Sigmoid colon (tissue), 7 donors: ENCODE data around the gene APBB2. TPM values are rescaled to one million over a fixed set of nuclear protein-coding genes. Genes with fewer than 3 reads are reported as not detected.

ENCODE experiments used
- DNase-seq: peaks from one replicate; pipeline ENCODE4 v3.0.0-alpha.2; 2019
- H3K27ac ChIP-seq, 4 donors: fragments of 200-600 bp; sonication (generic); one replicate each; pipeline ENCODE4 v1.5.1; 2016 to 2019; ENCODE audit warnings: mild to moderate bottlenecking in 1 of 4
- H3K27me3 ChIP-seq, 3 donors: fragments of 200-600 bp; sonication (generic); one replicate each; pipeline ENCODE4 v1.5.1; 2019; ENCODE audit warnings: mild to moderate bottlenecking in 1 of 3
- H3K36me3 ChIP-seq, 4 donors: fragments of 200-600 bp; sonication (generic); one replicate each; pipeline ENCODE4 v1.5.1; 2016 to 2019
- H3K4me1 ChIP-seq, 4 donors: fragments of 200-600 bp; sonication (generic); one replicate each; pipeline ENCODE4 v1.5.1; 2017 to 2019
- H3K4me3 ChIP-seq, 4 donors: fragments of 200-600 bp; sonication (generic); one replicate each; pipeline ENCODE4 v1.5.1; 2017 to 2019; ENCODE audit warnings: mild to moderate bottlenecking in 2 of 4, moderate library complexity in 1 of 4
- H3K9me3 ChIP-seq, 4 donors: fragments of 200-600 bp in 3 of 4; sonication (generic) in 3 of 4; one replicate each; pipeline versions ENCODE4 v1.5.1 to v1.6.1; 2013 to 2019
- CTCF ChIP-seq, 4 experiments: fragments of 450-650 bp in 3 of 4; fragments of 200-600 bp in 1 of 4; IDR thresholded peaks; one replicate each; pipeline ENCODE4 v1.5.1; 2016 to 2019; ENCODE audit warnings: antibody characterized with exemption in 4 of 4, mild to moderate bottlenecking in 3 of 4, moderate library complexity in 2 of 4
- EP300 ChIP-seq, 4 donors: sonication (generic); formaldehyde crosslinking; IDR thresholded peaks; one replicate each; pipeline ENCODE4 v1.6.1; 2017; ENCODE audit warnings: antibody characterized with exemption in 4 of 4
- POLR2A ChIP-seq, 2 donors: fragments of 450-650 bp; IDR thresholded peaks; one replicate each; pipeline ENCODE4 v1.6.1; 2016; ENCODE audit warnings: antibody characterized with exemption in 2 of 2, mild to moderate bottlenecking in 2 of 2, moderate library complexity in 2 of 2
- POLR2AphosphoS5 ChIP-seq, 4 donors: sonication (generic); formaldehyde crosslinking; IDR thresholded peaks; one replicate each; pipeline ENCODE4 v1.6.1; 2017; ENCODE audit warnings: antibody characterized with exemption in 4 of 4
- WGBS, 2 donors: extraction: QIAGEN DNeasy Blood & Tissue Kit; methylation state at CpG; one replicate each; pipeline ENCODE4 v1.1.7; 2013; 5-methylcytosine and 5-hydroxymethylcytosine counted together
- intact Hi-C: fragments of 100-400 bp; cut with DNase I; formaldehyde crosslinking; loops from one replicate; pipeline ENCODE4 v1.15.1; 2023
- polyA plus RNA-seq, 3 donors: library from polyadenylated mRNA; stranded (reverse); fragments of 200-250 nt; gene quantifications; one replicate each; pipeline ENCODE4 v1.2.3, GENCODE V29; 2013
- total RNA-seq, 4 donors: library from RNA; depleted of rRNA; stranded (reverse); fragments of >200 nt; gene quantifications; one replicate each; pipeline ENCODE4 v1.1.0, GENCODE V29; 2016
- donor health status: healthy with polysubstance abuse.
- donor health status: Bipolar disorder and iron deficiency.
- donor health status: healthy.

APBB2 gene
- total and polyA plus RNA-seq, 7 donors: 7.8 to 108 (median 69.1) TPM

- H3K4me3 ChIP-seq: no peak overlapping the region
- DNase-seq: no peak
- no peaks in the 10 kb centered on the region for H3K9me3 ChIP-seq
- no peak overlapping the region for H3K27ac ChIP-seq
- H3K27me3 ChIP-seq: no peaks in the 10 kb centered on the region
- WGBS, 2 donors: 86 to 88% methylated on average over 2 of the region's 2 CpGs
- no peaks in the 10 kb centered on the region for H3K36me3 ChIP-seq
- TF ChIP-seq POLR2A (IDR thresholded peaks at IDR 0.05): no peak
- no peak for TF ChIP-seq EP300 (IDR thresholded peaks at IDR 0.05)
- no peak for TF ChIP-seq POLR2AphosphoS5 (IDR thresholded peaks at IDR 0.05)
- no peak for TF ChIP-seq CTCF (IDR thresholded peaks at IDR 0.05)
- H3K4me1 ChIP-seq: no peaks in the 10 kb centered on the region
- intact Hi-C loops: loop anchor here (5.0 kb wide), 1 partner anchor 34 kb away; no protein-coding TSS in a partner anchor
Observed at GRCh38 chr4:41111791-41112190, 102.6 kb downstream of the APBB2 start.

GRCh38 chr4:41110050-41110449 is 104.3 kb downstream of the APBB2 start:
- no peak overlapping the region for H3K4me3 ChIP-seq
- no peaks in the 10 kb centered on the region for H3K4me1 ChIP-seq
- H3K36me3 ChIP-seq: no peaks in the 10 kb centered on the region
- no peak overlapping the region for H3K27ac ChIP-seq
- intact Hi-C loops: loop anchor here (5.0 kb wide), 1 partner anchor 33 kb away; no protein-coding TSS in a partner anchor
- 93 to 94% methylated on average over 9 of the region's 9 CpGs for WGBS, 2 donors
- H3K9me3 ChIP-seq: no peaks in the 10 kb centered on the region
- TF ChIP-seq POLR2A (IDR thresholded peaks at IDR 0.05): no peak
- no peak for TF ChIP-seq CTCF (IDR thresholded peaks at IDR 0.05)
- TF ChIP-seq POLR2AphosphoS5 (IDR thresholded peaks at IDR 0.05): no peak
- TF ChIP-seq EP300 (IDR thresholded peaks at IDR 0.05): no peak
- no peaks in the 10 kb centered on the region for H3K27me3 ChIP-seq
- no peak for DNase-seq

DNA sequence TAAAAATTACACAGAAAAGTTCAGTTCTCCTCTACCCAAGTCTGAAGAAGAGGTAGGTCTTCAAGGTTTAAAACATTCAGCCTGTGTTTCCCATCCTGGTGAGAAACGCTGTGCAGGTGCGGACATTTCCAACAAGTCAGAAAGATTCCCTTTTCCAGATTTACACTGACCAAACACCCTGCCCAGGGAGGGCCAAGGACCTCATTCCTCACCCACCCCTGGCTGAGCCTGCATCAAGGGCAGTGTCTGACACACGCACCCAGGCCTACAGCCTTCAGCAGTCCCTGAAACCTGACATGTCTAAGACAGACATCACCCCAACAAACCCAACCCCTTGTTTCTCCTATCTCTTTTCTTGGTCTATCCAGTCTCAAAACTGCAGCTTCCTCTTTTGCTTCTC is 105.9 kb downstream of the APBB2 start:
- no peak overlapping the region for H3K4me3 ChIP-seq
- no peaks in the 10 kb centered on the region for H3K27me3 ChIP-seq
- H3K4me1 ChIP-seq: no peaks in the 10 kb centered on the region
- DNase-seq: no peak
- no peak overlapping the region for H3K27ac ChIP-seq
- intact Hi-C loops: no loop called here
- no peaks in the 10 kb centered on the region for H3K9me3 ChIP-seq
- WGBS, 2 donors: 95 to 97% methylated on average over 3 of the region's 3 CpGs
- no peak for TF ChIP-seq POLR2A (IDR thresholded peaks at IDR 0.05)
- TF ChIP-seq EP300 (IDR thresholded peaks at IDR 0.05): no peak
- TF ChIP-seq POLR2AphosphoS5 (IDR thresholded peaks at IDR 0.05): no peak
- no peak for TF ChIP-seq CTCF (IDR thresholded peaks at IDR 0.05)
- no peaks in the 10 kb centered on the region for H3K36me3 ChIP-seq

DNA sequence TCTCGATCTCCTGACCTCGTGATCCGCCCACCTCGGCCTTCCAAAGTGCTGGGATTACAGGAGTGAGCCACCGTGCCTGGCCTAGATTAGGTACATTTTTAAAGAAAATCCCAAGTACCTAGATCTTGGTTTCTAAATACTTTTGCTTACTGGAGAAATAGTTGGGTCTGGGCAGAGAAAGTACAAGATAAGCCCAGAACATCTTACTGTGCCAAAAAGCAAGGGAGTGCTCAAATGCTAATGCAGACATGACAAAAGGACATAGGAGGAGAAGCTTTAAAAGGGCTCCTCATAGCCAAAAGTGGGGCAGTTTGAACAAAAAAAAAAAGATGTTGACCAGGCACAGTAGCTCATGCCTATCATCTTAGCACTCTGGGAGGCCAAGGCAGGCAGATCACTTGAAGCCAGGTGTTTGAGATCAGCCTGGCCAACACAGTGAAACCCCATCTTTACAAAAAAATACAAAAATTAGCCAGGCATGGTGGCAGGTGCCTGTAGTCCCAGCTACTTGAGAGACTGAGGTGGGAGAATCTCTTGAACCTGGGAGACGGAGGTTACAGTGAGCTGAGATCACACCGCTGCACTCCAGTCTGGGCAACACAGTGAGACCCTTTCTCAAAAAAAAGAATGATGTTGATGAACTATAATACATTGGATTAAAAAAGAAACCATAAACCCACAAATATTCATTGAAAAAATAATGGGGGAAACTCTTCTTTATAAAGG is 107.5 kb downstream of the APBB2 start:
- no peak for DNase-seq
- WGBS, 2 donors: 88 to 96% methylated on average over 7 of the region's 7 CpGs

More for the DNA sequence above, 107.5 kb downstream of the APBB2 start:
- no peak for TF ChIP-seq CTCF (IDR thresholded peaks at IDR 0.05)
- no peak for TF ChIP-seq POLR2AphosphoS5 (IDR thresholded peaks at IDR 0.05)
- no peak for TF ChIP-seq POLR2A (IDR thresholded peaks at IDR 0.05)
- TF ChIP-seq EP300 (IDR thresholded peaks at IDR 0.05): no peak
- H3K27me3 ChIP-seq: no peaks in the 10 kb centered on the region
- no peak overlapping the region for H3K27ac ChIP-seq
- no peak overlapping the region for H3K4me3 ChIP-seq
- no peaks in the 10 kb centered on the region for H3K4me1 ChIP-seq
- intact Hi-C loops: no loop called here
- H3K36me3 ChIP-seq: no peaks in the 10 kb centered on the region
- H3K9me3 ChIP-seq: no peaks in the 10 kb centered on the region
